DOHH2 (cell line): ENCODE results near the gene IGFL2.

ENCODE experiments used
- EZH2phosphoT487 ChIP-seq: fragments of 200-600 bp; sonication (generic); IDR thresholded peaks from 2 replicates; pipeline ENCODE4 v1.6.1; 2017; ENCODE audit warnings: borderline replicate concordance, mild to moderate bottlenecking, antibody characterized with exemption, low read length, moderate library complexity, mixed read lengths
- TF ChIP-seq, protein P1 (sequence below): fragments of 200-600 bp; sonication (generic); IDR thresholded peaks from one replicate; pipeline ENCODE4 v1.5.1; 2014; ENCODE audit warnings: antibody characterized with exemption, mild to moderate bottlenecking, low read depth, low read length; ENCODE audit not compliant: poor library complexity, severe bottlenecking

DNA sequence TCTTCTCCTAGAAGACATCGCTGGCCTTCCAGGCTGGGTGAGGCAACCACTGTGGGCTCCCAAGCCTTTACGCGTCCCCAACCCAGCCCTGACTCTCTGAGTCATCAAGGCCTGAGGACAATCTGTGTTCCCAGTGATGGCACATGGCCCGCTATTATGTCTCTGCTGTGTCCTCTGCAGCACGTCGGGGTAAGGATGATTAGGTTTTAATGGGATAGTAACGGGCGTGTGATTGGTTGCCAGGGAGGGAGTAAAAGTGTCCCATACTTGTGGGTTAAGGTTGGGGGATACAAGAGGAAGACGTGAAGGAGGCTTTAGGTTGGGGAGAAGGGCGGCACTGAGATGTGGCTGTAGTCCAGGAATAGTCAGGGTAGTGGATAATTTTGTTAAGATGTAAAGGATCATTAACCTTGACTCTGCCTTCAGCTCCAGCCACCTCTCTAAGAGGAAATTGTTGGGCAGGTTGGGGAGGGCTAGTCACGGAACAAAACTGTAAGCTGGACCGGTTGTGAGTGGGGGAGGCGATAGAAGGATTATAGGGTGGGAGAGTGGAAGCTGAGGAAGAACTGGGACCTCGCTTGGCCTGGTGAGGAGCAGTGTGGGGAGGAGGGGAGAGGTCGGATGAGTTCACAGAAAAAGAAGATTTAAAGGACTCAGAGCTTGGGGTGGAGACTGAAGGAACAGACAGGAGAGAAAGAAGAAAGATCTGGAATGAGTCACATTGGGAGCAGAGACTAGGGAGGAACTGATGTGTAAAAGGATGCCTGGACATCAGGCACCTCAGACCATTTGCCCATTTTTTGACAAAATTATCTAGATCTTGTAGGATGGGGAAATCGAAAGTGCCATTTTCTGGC is 53.6 kb downstream of the IGFL2 start:
- TF ChIP-seq, protein P1, sequence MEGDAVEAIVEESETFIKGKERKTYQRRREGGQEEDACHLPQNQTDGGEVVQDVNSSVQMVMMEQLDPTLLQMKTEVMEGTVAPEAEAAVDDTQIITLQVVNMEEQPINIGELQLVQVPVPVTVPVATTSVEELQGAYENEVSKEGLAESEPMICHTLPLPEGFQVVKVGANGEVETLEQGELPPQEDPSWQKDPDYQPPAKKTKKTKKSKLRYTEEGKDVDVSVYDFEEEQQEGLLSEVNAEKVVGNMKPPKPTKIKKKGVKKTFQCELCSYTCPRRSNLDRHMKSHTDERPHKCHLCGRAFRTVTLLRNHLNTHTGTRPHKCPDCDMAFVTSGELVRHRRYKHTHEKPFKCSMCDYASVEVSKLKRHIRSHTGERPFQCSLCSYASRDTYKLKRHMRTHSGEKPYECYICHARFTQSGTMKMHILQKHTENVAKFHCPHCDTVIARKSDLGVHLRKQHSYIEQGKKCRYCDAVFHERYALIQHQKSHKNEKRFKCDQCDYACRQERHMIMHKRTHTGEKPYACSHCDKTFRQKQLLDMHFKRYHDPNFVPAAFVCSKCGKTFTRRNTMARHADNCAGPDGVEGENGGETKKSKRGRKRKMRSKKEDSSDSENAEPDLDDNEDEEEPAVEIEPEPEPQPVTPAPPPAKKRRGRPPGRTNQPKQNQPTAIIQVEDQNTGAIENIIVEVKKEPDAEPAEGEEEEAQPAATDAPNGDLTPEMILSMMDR: no peak
- TF ChIP-seq EZH2phosphoT487: no peak
